ENCODE data around the gene MGAT3.

MGAT3 gene

GRCh38 chr22:39496131-39496838 is 39.5 kb downstream of the MGAT3 start:
- no peak overlapping the region for H3K4me3 ChIP-seq (replicated peaks; ENCODE audit: low read depth, low read length)
- TF ChIP-seq CTCF (IDR thresholded peaks at IDR 0.05; ENCODE audit: low read length, missing control alignments) = peak; percentile 88
- DNase-seq (ENCODE audit: low read depth) = peak; percentile 75

GRCh38 chr22:39497429-39497828 is 40.6 kb downstream of the MGAT3 start:
- no peak for TF ChIP-seq CTCF (IDR thresholded peaks at IDR 0.05; ENCODE audit: low read length, missing control alignments)

GRCh38 chr22:39498368-39498767 is 41.6 kb downstream of the MGAT3 start:
- H3K4me3 ChIP-seq (replicated peaks; ENCODE audit: low read depth, low read length) = no peak overlapping the region
- no peak for DNase-seq (ENCODE audit: low read depth)
- no peak for TF ChIP-seq CTCF (IDR thresholded peaks at IDR 0.05; ENCODE audit: low read length, missing control alignments)

More at GRCh38 chr22:39497429-39497828, 40.6 kb downstream of the MGAT3 start:
- no peak overlapping the region for H3K4me3 ChIP-seq (replicated peaks; ENCODE audit: low read depth, low read length)
- DNase-seq (ENCODE audit: low read depth) = no peak

GRCh38 chr22:39498802-39499201 is 42.0 kb downstream of the MGAT3 start:
- TF ChIP-seq CTCF (IDR thresholded peaks at IDR 0.05; ENCODE audit: low read length, missing control alignments) = no peak
- no peak overlapping the region for H3K4me3 ChIP-seq (replicated peaks; ENCODE audit: low read depth, low read length)
- no peak for DNase-seq (ENCODE audit: low read depth)

- no peak for DNase-seq (ENCODE audit: low read depth)
- no peak overlapping the region for H3K4me3 ChIP-seq (replicated peaks; ENCODE audit: low read depth, low read length)
- TF ChIP-seq CTCF (IDR thresholded peaks at IDR 0.05; ENCODE audit: low read length, missing control alignments) = no peak
Observed at GRCh38 chr22:39500101-39500500, 43.3 kb downstream of the MGAT3 start.

- peak overlapping the region; percentile 84 for H3K4me3 ChIP-seq (replicated peaks; ENCODE audit: low read depth, low read length)
- DNase-seq (ENCODE audit: low read depth) = no peak
- no peak for TF ChIP-seq CTCF (IDR thresholded peaks at IDR 0.05; ENCODE audit: low read length, missing control alignments)
Observed at GRCh38 chr22:39501644-39502108, 44.9 kb downstream of the MGAT3 start.
